HEK293 (cell line): ENCODE results near the gene PACSIN2.

ENCODE experiments used
- CTCF ChIA-PET: fragments of 350-600 bp; formaldehyde crosslinking; extraction: SDS; loops from one replicate; lab custom pipeline; 2021; ENCODE audit warnings: antibody characterized with exemption; lab: Yijun Ruan, JAX
- POLR2A ChIA-PET: fragments of 300-600 bp; formaldehyde crosslinking; extraction: SDS; loops from one replicate; lab custom pipeline; 2020; ENCODE audit warnings: antibody characterized with exemption, inconsistent platforms; lab: Yijun Ruan, JAX
- H3K27ac ChIP-seq: fragments of 200-500 bp; sonication (Bioruptor generic); 2 replicates; pipeline ENCODE4 v1.5.1; 2014; ENCODE audit warnings: low read depth, low read length, control low read depth, inconsistent platforms; ENCODE audit errors: extremely low read depth
- H3K36me3 ChIP-seq, 2 experiments: fragments of 200-500 bp in 1 of 2; sonication (Bioruptor generic) in 1 of 2; 1 replicate in 1 of 2; 2 replicates in 1 of 2; pipeline ENCODE4 v1.5.1; 2014 to 2017; ENCODE audit warnings: inconsistent platforms in 2 of 2, low read length in 2 of 2; ENCODE audit not compliant: control insufficient read depth in 2 of 2, insufficient read depth in 1 of 2
- H3K4me1 ChIP-seq: fragments of 200-500 bp; sonication (Bioruptor generic); 2 replicates; pipeline ENCODE4 v1.5.1; 2014; ENCODE audit warnings: mild to moderate bottlenecking, low read length, inconsistent platforms; ENCODE audit not compliant: control insufficient read depth, insufficient read depth
- H3K4me3 ChIP-seq: 2 replicates; pipeline ENCODE4 v1.5.1; 2011; ENCODE audit warnings: low read depth, mild to moderate bottlenecking, control low read depth, low read length, moderate library complexity
- H3K9me3 ChIP-seq: fragments of 200-500 bp; sonication (Bioruptor generic); 2 replicates; pipeline ENCODE4 v1.5.1; 2014; ENCODE audit warnings: low read depth, low read length, inconsistent platforms; ENCODE audit not compliant: control insufficient read depth, insufficient read depth
- GLI4 ChIP-seq: fragments of 450-650 bp; formaldehyde crosslinking; IDR thresholded peaks from 2 replicates; pipeline ENCODE4 v1.5.1; 2016; ENCODE audit warnings: missing biosample characterization, missing genetic modification characterization
- KLF1 ChIP-seq: fragments of 450-650 bp; formaldehyde crosslinking; IDR thresholded peaks from 2 replicates; pipeline ENCODE4 v1.5.1; 2016; ENCODE audit warnings: missing biosample characterization, missing genetic modification characterization
- PRDM1 ChIP-seq: fragments of 450-650 bp; formaldehyde crosslinking; IDR thresholded peaks from 2 replicates; pipeline ENCODE4; 2016; ENCODE audit warnings: missing biosample characterization, missing genetic modification characterization
- PRDM10 ChIP-seq: fragments of 450-650 bp; formaldehyde crosslinking; IDR thresholded peaks from 2 replicates; pipeline ENCODE4 v1.5.1; 2016; ENCODE audit warnings: missing biosample characterization, missing genetic modification characterization
- ZBTB17 ChIP-seq: fragments of 450-650 bp; formaldehyde crosslinking; IDR thresholded peaks from 2 replicates; pipeline ENCODE4 v1.5.1; 2016; ENCODE audit warnings: missing biosample characterization, missing genetic modification characterization
- ZBTB48 ChIP-seq: fragments of 450-650 bp; formaldehyde crosslinking; IDR thresholded peaks from 2 replicates; pipeline ENCODE4 v1.5.1; 2016; ENCODE audit warnings: missing biosample characterization, missing genetic modification characterization
- ZEB2 ChIP-seq: fragments of 450-650 bp; formaldehyde crosslinking; IDR thresholded peaks from 2 replicates; pipeline ENCODE4 v1.5.1; 2016; ENCODE audit warnings: missing biosample characterization, missing genetic modification characterization
- ZNF169 ChIP-seq: fragments of 450-650 bp; formaldehyde crosslinking; IDR thresholded peaks from 2 replicates; pipeline ENCODE4 v1.5.1; 2016; ENCODE audit warnings: missing biosample characterization, missing genetic modification characterization
- ZNF19 ChIP-seq: fragments of 450-650 bp; formaldehyde crosslinking; IDR thresholded peaks from 2 replicates; pipeline ENCODE4; 2016; ENCODE audit warnings: missing biosample characterization, missing genetic modification characterization, low read depth
- ZNF211 ChIP-seq: fragments of 450-650 bp; formaldehyde crosslinking; IDR thresholded peaks from 2 replicates; pipeline ENCODE4 v1.5.1; 2016; ENCODE audit warnings: low read depth, missing biosample characterization, missing genetic modification characterization
- ZNF292 ChIP-seq: fragments of 450-650 bp; formaldehyde crosslinking; IDR thresholded peaks from 2 replicates; pipeline ENCODE4 v1.5.1; 2016; ENCODE audit warnings: low read depth, missing biosample characterization, missing genetic modification characterization, borderline replicate concordance
- ZNF416 ChIP-seq: fragments of 450-650 bp; formaldehyde crosslinking; IDR thresholded peaks from 2 replicates; pipeline ENCODE4 v1.5.1; 2016; ENCODE audit warnings: missing biosample characterization, missing genetic modification characterization
- ZNF529 ChIP-seq: fragments of 450-650 bp; formaldehyde crosslinking; IDR thresholded peaks from 2 replicates; pipeline ENCODE4 v1.5.1; 2017; ENCODE audit warnings: missing genetic modification characterization, missing biosample characterization; ENCODE audit not compliant: insufficient replicate concordance
- ZNF530 ChIP-seq: fragments of 450-650 bp; formaldehyde crosslinking; IDR thresholded peaks from 2 replicates; pipeline ENCODE4 v1.5.1; 2016; ENCODE audit warnings: low read depth, missing biosample characterization, missing genetic modification characterization
- ZNF600 ChIP-seq: fragments of 450-650 bp; formaldehyde crosslinking; IDR thresholded peaks from 2 replicates; pipeline ENCODE4 v1.5.1; 2016; ENCODE audit warnings: missing biosample characterization, missing genetic modification characterization
- ZNF670 ChIP-seq: fragments of 450-650 bp; formaldehyde crosslinking; IDR thresholded peaks from 2 replicates; pipeline ENCODE4 v1.5.1; 2016; ENCODE audit warnings: missing biosample characterization, missing genetic modification characterization, low read depth
- ZNF777 ChIP-seq: fragments of 450-650 bp; formaldehyde crosslinking; IDR thresholded peaks from 2 replicates; pipeline ENCODE4 v1.5.1; 2017; ENCODE audit warnings: missing biosample characterization, missing genetic modification characterization, borderline replicate concordance
- ZNF792 ChIP-seq: fragments of 450-650 bp; formaldehyde crosslinking; IDR thresholded peaks from 2 replicates; pipeline ENCODE4 v1.5.1; 2016; ENCODE audit warnings: missing biosample characterization, missing genetic modification characterization
- ZNF843 ChIP-seq: fragments of 450-650 bp; formaldehyde crosslinking; IDR thresholded peaks from 2 replicates; pipeline ENCODE4 v1.5.1; 2016; ENCODE audit warnings: missing biosample characterization, missing genetic modification characterization
- ZSCAN30 ChIP-seq: fragments of 450-650 bp; IDR thresholded peaks from 2 replicates; pipeline ENCODE4 v1.5.1; 2018; ENCODE audit warnings: missing biosample characterization, mild to moderate bottlenecking, missing genetic modification characterization, moderate library complexity
- TF ChIP-seq, protein P1 (sequence below): fragments of 450-650 bp; formaldehyde crosslinking; IDR thresholded peaks from 2 replicates; pipeline ENCODE4 v1.5.1; 2016; ENCODE audit warnings: missing biosample characterization, missing genetic modification characterization, borderline replicate concordance
- TF ChIP-seq, protein P2 (sequence below): fragments of 450-650 bp; formaldehyde crosslinking; IDR thresholded peaks from 2 replicates; pipeline ENCODE4 v1.5.1; 2017; ENCODE audit warnings: missing biosample characterization, missing genetic modification characterization

PACSIN2 gene

DNA sequence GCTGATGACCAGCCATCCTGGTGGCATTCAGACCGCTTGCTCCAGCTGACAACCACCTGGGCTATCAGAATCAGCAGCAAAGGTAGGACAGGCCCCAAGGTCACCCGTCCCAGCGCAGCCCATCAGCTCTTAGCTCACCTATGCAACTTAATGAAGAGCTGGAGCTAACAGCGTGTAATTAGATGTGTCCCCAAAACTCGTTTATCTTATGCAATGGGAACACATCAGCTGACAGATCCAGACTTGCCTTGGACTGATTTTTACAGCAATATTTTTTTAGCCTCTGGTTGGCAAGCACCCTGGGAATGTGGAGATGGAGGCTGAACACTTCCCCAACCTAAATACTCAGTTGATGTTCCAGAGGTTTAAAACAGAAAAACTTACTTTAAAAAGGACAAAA is 76.0 kb downstream of the PACSIN2 start (continued):
- TF ChIP-seq, protein P1, sequence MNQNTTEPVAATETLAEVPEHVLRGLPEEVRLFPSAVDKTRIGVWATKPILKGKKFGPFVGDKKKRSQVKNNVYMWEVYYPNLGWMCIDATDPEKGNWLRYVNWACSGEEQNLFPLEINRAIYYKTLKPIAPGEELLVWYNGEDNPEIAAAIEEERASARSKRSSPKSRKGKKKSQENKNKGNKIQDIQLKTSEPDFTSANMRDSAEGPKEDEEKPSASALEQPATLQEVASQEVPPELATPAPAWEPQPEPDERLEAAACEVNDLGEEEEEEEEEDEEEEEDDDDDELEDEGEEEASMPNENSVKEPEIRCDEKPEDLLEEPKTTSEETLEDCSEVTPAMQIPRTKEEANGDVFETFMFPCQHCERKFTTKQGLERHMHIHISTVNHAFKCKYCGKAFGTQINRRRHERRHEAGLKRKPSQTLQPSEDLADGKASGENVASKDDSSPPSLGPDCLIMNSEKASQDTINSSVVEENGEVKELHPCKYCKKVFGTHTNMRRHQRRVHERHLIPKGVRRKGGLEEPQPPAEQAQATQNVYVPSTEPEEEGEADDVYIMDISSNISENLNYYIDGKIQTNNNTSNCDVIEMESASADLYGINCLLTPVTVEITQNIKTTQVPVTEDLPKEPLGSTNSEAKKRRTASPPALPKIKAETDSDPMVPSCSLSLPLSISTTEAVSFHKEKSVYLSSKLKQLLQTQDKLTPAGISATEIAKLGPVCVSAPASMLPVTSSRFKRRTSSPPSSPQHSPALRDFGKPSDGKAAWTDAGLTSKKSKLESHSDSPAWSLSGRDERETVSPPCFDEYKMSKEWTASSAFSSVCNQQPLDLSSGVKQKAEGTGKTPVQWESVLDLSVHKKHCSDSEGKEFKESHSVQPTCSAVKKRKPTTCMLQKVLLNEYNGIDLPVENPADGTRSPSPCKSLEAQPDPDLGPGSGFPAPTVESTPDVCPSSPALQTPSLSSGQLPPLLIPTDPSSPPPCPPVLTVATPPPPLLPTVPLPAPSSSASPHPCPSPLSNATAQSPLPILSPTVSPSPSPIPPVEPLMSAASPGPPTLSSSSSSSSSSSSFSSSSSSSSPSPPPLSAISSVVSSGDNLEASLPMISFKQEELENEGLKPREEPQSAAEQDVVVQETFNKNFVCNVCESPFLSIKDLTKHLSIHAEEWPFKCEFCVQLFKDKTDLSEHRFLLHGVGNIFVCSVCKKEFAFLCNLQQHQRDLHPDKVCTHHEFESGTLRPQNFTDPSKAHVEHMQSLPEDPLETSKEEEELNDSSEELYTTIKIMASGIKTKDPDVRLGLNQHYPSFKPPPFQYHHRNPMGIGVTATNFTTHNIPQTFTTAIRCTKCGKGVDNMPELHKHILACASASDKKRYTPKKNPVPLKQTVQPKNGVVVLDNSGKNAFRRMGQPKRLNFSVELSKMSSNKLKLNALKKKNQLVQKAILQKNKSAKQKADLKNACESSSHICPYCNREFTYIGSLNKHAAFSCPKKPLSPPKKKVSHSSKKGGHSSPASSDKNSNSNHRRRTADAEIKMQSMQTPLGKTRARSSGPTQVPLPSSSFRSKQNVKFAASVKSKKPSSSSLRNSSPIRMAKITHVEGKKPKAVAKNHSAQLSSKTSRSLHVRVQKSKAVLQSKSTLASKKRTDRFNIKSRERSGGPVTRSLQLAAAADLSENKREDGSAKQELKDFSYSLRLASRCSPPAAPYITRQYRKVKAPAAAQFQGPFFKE (tag by site-specific recombination), result no peak
- TF ChIP-seq ZNF529 (tag by site-specific recombination), result no peak
- no peak for TF ChIP-seq ZNF19 (tag by site-specific recombination)
- TF ChIP-seq, protein P2, sequence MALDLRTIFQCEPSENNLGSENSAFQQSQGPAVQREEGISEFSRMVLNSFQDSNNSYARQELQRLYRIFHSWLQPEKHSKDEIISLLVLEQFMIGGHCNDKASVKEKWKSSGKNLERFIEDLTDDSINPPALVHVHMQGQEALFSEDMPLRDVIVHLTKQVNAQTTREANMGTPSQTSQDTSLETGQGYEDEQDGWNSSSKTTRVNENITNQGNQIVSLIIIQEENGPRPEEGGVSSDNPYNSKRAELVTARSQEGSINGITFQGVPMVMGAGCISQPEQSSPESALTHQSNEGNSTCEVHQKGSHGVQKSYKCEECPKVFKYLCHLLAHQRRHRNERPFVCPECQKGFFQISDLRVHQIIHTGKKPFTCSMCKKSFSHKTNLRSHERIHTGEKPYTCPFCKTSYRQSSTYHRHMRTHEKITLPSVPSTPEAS (tag by site-specific recombination), result no peak
- no peak for TF ChIP-seq ZNF530 (tag by site-specific recombination)
- TF ChIP-seq ZNF843 (tag by site-specific recombination), result no peak
- TF ChIP-seq ZEB2 (tag by site-specific recombination), result no peak
- no peak for TF ChIP-seq ZNF211 (tag by site-specific recombination)

GRCh38 chr22:42938449-42938848 is 76.5 kb downstream of the PACSIN2 start:
- no peak overlapping the region for H3K27ac ChIP-seq
- H3K9me3 ChIP-seq, result no peaks in the 10 kb centered on the region
- H3K36me3 ChIP-seq, result peaks cover 0 to 3% of the 10 kb centered on the region in 2 experiments; a peak in 1 of 3 replicates
- CTCF ChIA-PET, result interaction anchor here (0.6 to 1.3 kb wide), 4 partner anchors 24 to 206 kb away, joined by 3 to 6 read pairs (median 4); no protein-coding TSS in a partner anchor
- POLR2A ChIA-PET, result interaction anchor here (1.0 kb wide), 1 partner anchor 21 kb away, joined by 4 read pairs; no protein-coding TSS in a partner anchor
- peaks cover 22% of the 10 kb centered on the region for H3K4me1 ChIP-seq
- H3K4me3 ChIP-seq, result no peak overlapping the region
- TF ChIP-seq GLI4 (tag by site-specific recombination) (no peak), ZNF292 (no peak), ZNF670 (no peak)

DNA sequence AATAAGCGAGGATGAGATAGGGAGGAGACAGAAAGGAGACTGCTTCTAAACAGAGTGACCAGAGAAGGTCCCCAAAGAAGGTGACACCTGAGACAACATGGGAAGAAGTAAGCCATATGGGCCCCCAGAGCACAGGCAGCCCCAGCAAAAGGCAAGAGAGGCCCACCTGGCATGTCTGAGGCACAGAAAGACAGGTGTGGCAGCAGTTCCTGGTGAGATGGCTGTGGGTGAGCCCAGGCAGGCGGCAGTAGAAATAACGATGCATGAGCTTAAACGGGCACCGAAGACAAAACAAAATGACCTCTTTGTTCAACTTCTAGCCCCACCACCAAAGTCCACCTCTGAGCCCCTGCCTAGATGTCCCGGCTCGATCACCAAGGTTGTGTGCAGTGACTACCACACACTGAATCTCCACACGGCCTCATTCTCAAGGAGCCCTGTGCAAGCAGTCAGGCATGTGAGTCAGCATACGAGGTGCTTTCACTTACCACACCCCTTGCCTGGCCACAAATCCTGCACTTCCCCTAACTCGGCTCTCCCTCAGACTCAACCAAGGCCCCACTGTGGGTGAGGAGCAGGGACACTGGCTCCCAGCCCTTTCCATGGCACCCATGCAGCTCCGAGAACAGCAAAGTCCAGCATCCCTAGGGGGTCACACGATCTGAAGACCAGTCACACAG is 77.6 kb downstream of the PACSIN2 start:
- ChIA-PET POLR2A (interaction anchor here (0.6 kb wide), 1 partner anchor 11 kb away, joined by 3 read pairs; no protein-coding TSS in a partner anchor), CTCF (no interaction called here)
- TF ChIP-seq ZBTB48 (tag by site-specific recombination) (peak; percentile 68), ZNF777 (tag by site-specific recombination) (no peak), ZNF600 (tag by site-specific recombination) (no peak), ZSCAN30 (no peak), ZNF843 (tag by site-specific recombination) (no peak), ZBTB17 (tag by site-specific recombination) (peak; percentile 62; the same call in 1 of the 2 replicates), ZNF416 (no peak), ZNF169 (no peak), ZNF792 (tag by site-specific recombination) (no peak), PRDM10 (tag by site-specific recombination) (peak; percentile 93), KLF1 (tag by site-specific recombination) (peak; percentile 26; the same call in 1 of the 2 replicates), PRDM1 (peak; percentile 33; the same call in 1 of the 2 replicates)
- H3K36me3 ChIP-seq, result no peaks in the 10 kb centered on the region
- H3K4me1 ChIP-seq, result peaks cover 26% of the 10 kb centered on the region
- no peak overlapping the region for H3K4me3 ChIP-seq
- no peaks in the 10 kb centered on the region for H3K9me3 ChIP-seq
- no peak overlapping the region for H3K27ac ChIP-seq
